ENCODE data around the gene DLX2.
"Not testable (repeated sequence)": the region's sequence is repeated elsewhere in the genome, so short reads cannot be mapped to it uniquely, and the experiment has no call there.

DLX2 gene

GRCh38 chr2:172083628-172084394 is 18.9 kb downstream of the DLX2 start:
- no peak overlapping the region for H3K4me3 ChIP-seq (ENCODE audit: low read depth, low read length)

- H3K4me3 ChIP-seq (ENCODE audit: low read depth, low read length): no peak overlapping the region
These were observed 19.6 kb downstream of the DLX2 start for GRCh38 chr2:172082944-172083627.

GRCh38 chr2:172082105-172082943 is 20.4 kb downstream of the DLX2 start:
- no peak overlapping the region for H3K4me3 ChIP-seq (ENCODE audit: low read depth, low read length)

GRCh38 chr2:172081221-172082022 is 21.3 kb downstream of the DLX2 start:
- H3K4me3 ChIP-seq (ENCODE audit: low read depth, low read length): no peak overlapping the region

- H3K4me3 ChIP-seq (ENCODE audit: low read depth, low read length): no peak overlapping the region
These were observed 22.0 kb downstream of the DLX2 start for GRCh38 chr2:172080641-172081220.

GRCh38 chr2:172079838-172080640 is 22.7 kb downstream of the DLX2 start:
- no peak overlapping the region for H3K4me3 ChIP-seq (ENCODE audit: low read depth, low read length)

GRCh38 chr2:172079416-172079815 is 23.3 kb downstream of the DLX2 start:
- no peak overlapping the region for H3K4me3 ChIP-seq (ENCODE audit: low read depth, low read length)

GRCh38 chr2:172074254-172074653 is 28.4 kb downstream of the DLX2 start:
- H3K4me3 ChIP-seq (ENCODE audit: low read depth, low read length): no peak overlapping the region

- no peak overlapping the region for H3K4me3 ChIP-seq (ENCODE audit: low read depth, low read length)
These were observed 29.2 kb downstream of the DLX2 start for GRCh38 chr2:172073518-172073917.

GRCh38 chr2:172072706-172073105 is 30.0 kb downstream of the DLX2 start:
- H3K4me3 ChIP-seq (ENCODE audit: low read depth, low read length): no peak overlapping the region

GRCh38 chr2:172072303-172072702 is 30.4 kb downstream of the DLX2 start:
- no peak overlapping the region for H3K4me3 ChIP-seq (ENCODE audit: low read depth, low read length)

- no peak overlapping the region for H3K4me3 ChIP-seq (ENCODE audit: low read depth, low read length)
These were observed 31.8 kb downstream of the DLX2 start for GRCh38 chr2:172070936-172071335.

- not testable (repeated sequence) for H3K4me3 ChIP-seq (ENCODE audit: low read depth, low read length)
These were observed 34.8 kb downstream of the DLX2 start for GRCh38 chr2:172067905-172068304.

GRCh38 chr2:172066394-172066886 is 36.3 kb downstream of the DLX2 start:
- no peak overlapping the region for H3K4me3 ChIP-seq (ENCODE audit: low read depth, low read length)

- no peak overlapping the region for H3K4me3 ChIP-seq (ENCODE audit: low read depth, low read length)
These were observed 37.6 kb downstream of the DLX2 start for GRCh38 chr2:172065111-172065510.

GRCh38 chr2:172063446-172063845 is 39.3 kb downstream of the DLX2 start:
- no peak overlapping the region for H3K4me3 ChIP-seq (ENCODE audit: low read depth, low read length)

GRCh38 chr2:172062402-172063004 is 40.2 kb downstream of the DLX2 start:
- H3K4me3 ChIP-seq (ENCODE audit: low read depth, low read length): no peak overlapping the region

- not testable (repeated sequence) for H3K4me3 ChIP-seq (ENCODE audit: low read depth, low read length)
These were observed 42.6 kb downstream of the DLX2 start for GRCh38 chr2:172060118-172060517.

- no peak overlapping the region for H3K4me3 ChIP-seq (ENCODE audit: low read depth, low read length)
These were observed 44.0 kb downstream of the DLX2 start for GRCh38 chr2:172058660-172059059.
